Colonic mucosa (tissue), 4 donors: Measurements from ENCODE around the gene TMEM164. TPM values are rescaled to one million over a fixed set of nuclear protein-coding genes. Genes with fewer than 3 reads are reported as not detected.

Experiments
- DNase-seq: peaks from one replicate; pipeline ENCODE4 v3.0.0-alpha.2; 2020
- H3K27ac ChIP-seq: fragments of 200-600 bp; one replicate; pipeline ENCODE4 v1.8.0; 2021
- H3K27me3 ChIP-seq: fragments of 200-600 bp; one replicate; pipeline ENCODE4 v1.8.0; 2021
- H3K36me3 ChIP-seq: fragments of 200-600 bp; one replicate; pipeline ENCODE4 v1.8.0; 2021
- H3K4me1 ChIP-seq: fragments of 200-600 bp; one replicate; pipeline ENCODE4 v1.8.0; 2021; ENCODE audit warnings: mild to moderate bottlenecking
- H3K4me3 ChIP-seq: fragments of 200-600 bp; one replicate; pipeline ENCODE4 v1.8.0; 2021
- H3K9ac ChIP-seq, 2 donors: one replicate each; pipeline ENCODE4 v1.7.0; 2013; ENCODE audit warnings: control low read depth in 2 of 2, low read depth in 2 of 2, low read length in 2 of 2
- H3K9me3 ChIP-seq: fragments of 200-600 bp; one replicate; pipeline ENCODE4 v1.8.0; 2021
- intact Hi-C: fragments of 100-400 bp; cut with DNase I; formaldehyde crosslinking; loops from one replicate; pipeline ENCODE4 v1.14.1; 2022
- total RNA-seq, 2 donors: library from RNA; stranded (reverse); fragmentation: NEBNext Ultra II Directional in 1 of 2; extraction: Animal tissue kit (Norgen Biotek cat#: 25700) in 1 of 2; gene quantifications; one replicate each; pipeline ENCODE4 v1.2.1, GENCODE V29; 2021
- TF ChIP-seq, protein P1 (sequence below): fragments of 200-600 bp; IDR thresholded peaks from one replicate; pipeline ENCODE4 v1.8.0; 2022; ENCODE audit warnings: antibody characterized with exemption, mild to moderate bottlenecking
- donor health status: healthy.
- donor health status: DM: no; HTN: no; CAD: no.
- donor health status: DM: no; HTN: no; CAD: no.

The TMEM164 gene
- total RNA-seq, 2 donors from 2014 or later: 57.3 to 73.1 TPM

DNA sequence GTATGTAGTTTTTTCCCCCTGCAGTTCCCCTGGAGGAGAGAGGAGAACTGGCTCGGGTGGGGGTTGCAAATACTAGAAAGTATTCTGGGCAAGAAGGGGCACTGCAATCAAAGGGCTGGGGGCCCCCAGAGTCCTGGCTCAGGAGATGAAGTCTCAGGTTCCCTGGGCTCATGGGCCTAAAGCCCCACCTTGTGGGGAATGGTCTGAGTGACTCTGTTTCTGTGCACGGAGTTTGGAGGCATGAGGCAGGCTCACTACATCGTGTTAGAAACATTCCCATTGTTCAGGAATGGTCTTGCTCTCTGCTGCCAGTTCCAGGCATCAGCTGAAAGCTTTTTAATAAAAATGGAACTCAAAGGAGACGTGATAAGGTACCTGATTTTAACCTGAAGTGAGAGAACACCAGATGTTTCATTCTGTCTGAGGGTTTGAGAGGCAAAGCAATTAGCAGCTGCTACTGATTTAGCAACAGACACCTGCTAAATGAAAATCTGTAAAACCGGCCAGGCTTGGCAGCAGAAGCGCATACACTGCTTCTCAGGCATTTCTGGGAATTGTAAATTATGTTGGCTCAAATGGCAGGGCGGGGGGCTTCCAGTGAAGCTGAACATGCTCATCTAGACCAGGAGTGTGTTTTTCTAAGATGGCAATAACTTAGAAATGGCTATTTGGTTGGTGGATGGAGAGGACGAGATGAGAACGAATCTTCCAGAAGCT lies 122.7 kb downstream of the TMEM164 start:
- H3K27me3 ChIP-seq: no peaks in the 10 kb centered on the region
- TF ChIP-seq, protein P1, sequence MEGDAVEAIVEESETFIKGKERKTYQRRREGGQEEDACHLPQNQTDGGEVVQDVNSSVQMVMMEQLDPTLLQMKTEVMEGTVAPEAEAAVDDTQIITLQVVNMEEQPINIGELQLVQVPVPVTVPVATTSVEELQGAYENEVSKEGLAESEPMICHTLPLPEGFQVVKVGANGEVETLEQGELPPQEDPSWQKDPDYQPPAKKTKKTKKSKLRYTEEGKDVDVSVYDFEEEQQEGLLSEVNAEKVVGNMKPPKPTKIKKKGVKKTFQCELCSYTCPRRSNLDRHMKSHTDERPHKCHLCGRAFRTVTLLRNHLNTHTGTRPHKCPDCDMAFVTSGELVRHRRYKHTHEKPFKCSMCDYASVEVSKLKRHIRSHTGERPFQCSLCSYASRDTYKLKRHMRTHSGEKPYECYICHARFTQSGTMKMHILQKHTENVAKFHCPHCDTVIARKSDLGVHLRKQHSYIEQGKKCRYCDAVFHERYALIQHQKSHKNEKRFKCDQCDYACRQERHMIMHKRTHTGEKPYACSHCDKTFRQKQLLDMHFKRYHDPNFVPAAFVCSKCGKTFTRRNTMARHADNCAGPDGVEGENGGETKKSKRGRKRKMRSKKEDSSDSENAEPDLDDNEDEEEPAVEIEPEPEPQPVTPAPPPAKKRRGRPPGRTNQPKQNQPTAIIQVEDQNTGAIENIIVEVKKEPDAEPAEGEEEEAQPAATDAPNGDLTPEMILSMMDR: no peak

DNA sequence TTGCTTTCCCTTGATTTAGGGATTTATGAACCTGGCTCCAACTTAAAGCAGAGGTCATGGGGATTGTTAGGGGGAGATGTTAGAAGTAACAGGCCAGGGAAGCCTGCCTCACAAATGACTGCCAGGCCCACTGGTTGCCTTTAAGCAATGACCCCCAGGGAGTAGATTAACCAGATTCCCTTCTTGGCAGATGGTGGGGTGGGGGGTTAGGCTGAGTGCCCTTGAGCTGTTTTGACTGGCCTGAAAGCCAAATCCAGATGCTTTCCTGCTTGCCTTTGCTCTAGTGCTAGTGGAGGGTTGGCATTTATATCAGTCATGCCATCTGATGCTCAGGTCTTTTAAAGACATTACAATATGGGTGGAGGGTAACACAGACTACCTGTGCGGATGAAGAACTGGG lies 128.1 kb downstream of the TMEM164 start:
- Histone ChIP-seq H3K27me3 (no peaks in the 10 kb centered on the region), H3K36me3 (no peaks in the 10 kb centered on the region), H3K4me1 (no peaks in the 10 kb centered on the region), H3K9ac (no peak overlapping the region), H3K27ac (no peak overlapping the region), H3K9me3 (no peaks in the 10 kb centered on the region), H3K4me3 (no peak overlapping the region)
- intact Hi-C loops: no loop called here
- no peak for DNase-seq
- TF ChIP-seq, protein P1: no peak

More for the DNA sequence above, 122.7 kb downstream of the TMEM164 start:
- Histone ChIP-seq H3K4me3 (no peak overlapping the region), H3K4me1 (no peaks in the 10 kb centered on the region), H3K36me3 (no peaks in the 10 kb centered on the region), H3K9ac (no peak overlapping the region), H3K9me3 (no peaks in the 10 kb centered on the region), H3K27ac (no peak overlapping the region)
- intact Hi-C loops: no loop called here
- no peak for DNase-seq

DNA sequence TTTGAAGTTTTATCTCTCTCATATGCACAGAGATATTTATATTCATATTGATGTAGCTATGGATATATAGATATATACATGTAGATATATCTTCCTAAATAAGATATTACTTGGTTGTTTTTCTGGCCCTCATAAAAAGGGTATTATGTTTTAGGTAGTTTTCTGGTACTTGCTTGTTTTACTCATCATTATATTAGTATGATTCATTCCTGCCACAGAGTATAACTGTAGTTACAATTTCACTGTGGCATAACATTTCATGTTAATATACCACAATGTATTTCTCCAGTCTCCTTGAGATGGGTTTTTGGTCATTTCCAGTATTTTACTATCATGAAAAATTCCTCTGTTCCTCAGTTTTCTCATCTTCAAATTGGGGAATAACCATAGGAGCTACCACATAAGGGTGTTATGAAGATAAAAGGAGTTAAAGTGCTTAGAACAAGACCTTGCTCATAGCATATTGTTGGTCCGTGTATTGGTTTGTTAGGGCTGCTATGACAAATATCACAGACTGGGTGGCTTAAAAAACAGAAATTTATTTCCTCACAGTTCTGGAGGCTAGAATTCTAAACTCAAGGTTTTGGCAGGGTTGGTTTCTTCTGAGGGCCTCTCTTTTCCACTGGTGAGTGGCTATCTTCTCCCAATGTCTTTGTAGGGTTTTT lies 129.7 kb downstream of the TMEM164 start:
- Histone ChIP-seq H3K9ac (no peak overlapping the region), H3K9me3 (no peaks in the 10 kb centered on the region), H3K4me1 (no peaks in the 10 kb centered on the region), H3K36me3 (no peaks in the 10 kb centered on the region), H3K4me3 (no peak overlapping the region), H3K27me3 (no peaks in the 10 kb centered on the region), H3K27ac (no peak overlapping the region)
- no peak for DNase-seq
- intact Hi-C loops: no loop called here
- TF ChIP-seq, protein P1: no peak

DNA sequence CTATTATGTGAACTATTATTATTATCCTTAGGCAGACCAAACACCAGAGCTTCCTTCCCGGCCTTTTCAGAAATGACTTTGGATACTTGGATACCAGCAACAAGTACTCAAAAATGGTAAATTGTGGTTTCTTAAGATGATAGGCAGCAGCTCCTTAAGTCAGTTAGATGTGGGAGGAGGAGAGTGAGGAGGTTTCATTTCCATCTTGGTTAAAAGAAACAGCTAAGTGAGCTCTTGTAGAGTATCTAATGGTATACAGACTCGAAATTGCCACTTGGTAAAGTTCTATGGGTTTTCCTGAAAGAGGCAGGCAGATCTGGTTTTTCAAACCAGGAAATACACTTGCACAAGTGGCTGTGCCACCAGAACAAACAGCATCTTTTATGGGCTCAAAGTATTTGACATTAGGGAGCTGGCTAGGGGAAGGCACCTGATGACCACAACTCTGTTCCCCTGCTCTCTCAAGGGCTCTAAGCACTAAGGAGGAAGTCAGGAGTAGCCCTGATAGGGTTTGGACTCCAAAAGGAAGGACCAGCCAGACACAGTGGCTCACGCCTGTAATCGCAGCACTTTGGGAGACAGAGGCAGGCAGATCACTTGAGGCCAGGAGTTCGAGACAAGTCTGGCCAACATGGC lies 130.9 kb downstream of the TMEM164 start:
- DNase-seq: peak; percentile 23
- intact Hi-C loops: no loop called here
- no peak overlapping the region for H3K4me3 ChIP-seq

DNA sequence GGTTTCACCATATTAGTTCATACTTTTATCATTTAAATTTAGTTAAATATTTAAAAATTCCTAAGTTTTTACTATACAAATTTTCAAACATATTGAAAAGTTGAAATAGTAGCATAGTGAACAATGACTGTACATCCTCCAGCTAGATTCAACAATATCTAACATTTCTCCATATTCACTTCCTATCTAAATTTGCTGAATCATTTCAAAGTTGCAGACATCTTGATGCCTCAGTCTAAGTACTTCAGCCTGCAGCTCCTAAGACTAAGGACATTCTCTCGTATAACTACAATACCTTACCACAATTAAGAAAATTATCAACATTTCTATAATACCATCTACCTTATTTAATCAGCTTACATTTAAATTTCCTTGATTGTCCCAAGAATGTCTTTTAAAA lies 132.7 kb downstream of the TMEM164 start:
- no peaks in the 10 kb centered on the region for H3K27me3 ChIP-seq
- DNase-seq: no peak
- H3K9ac ChIP-seq: no peak overlapping the region
- no peak overlapping the region for H3K27ac ChIP-seq
- H3K4me3 ChIP-seq: no peak overlapping the region
- intact Hi-C loops: loop anchor here (5.0 kb wide), 1 partner anchor 203 kb away; no protein-coding TSS in a partner anchor
- no peaks in the 10 kb centered on the region for H3K36me3 ChIP-seq
- TF ChIP-seq, protein P1: no peak
- no peaks in the 10 kb centered on the region for H3K4me1 ChIP-seq
- no peaks in the 10 kb centered on the region for H3K9me3 ChIP-seq

More for the DNA sequence above, 130.9 kb downstream of the TMEM164 start:
- H3K27me3 ChIP-seq: no peaks in the 10 kb centered on the region
- H3K27ac ChIP-seq: peak overlapping the region; percentile 28
- TF ChIP-seq, protein P1: no peak
- H3K9me3 ChIP-seq: no peaks in the 10 kb centered on the region
- H3K36me3 ChIP-seq: no peaks in the 10 kb centered on the region
- H3K4me1 ChIP-seq: no peaks in the 10 kb centered on the region
- H3K9ac ChIP-seq: no peak overlapping the region
